ENCODE data around the gene PLCL2. TPM values are rescaled to one million over a fixed set of nuclear protein-coding genes. Genes with fewer than 3 reads are reported as not detected.

The PLCL2 gene
- total RNA-seq, 1 experiment from 2014 or later: 32.1 TPM

DNA sequence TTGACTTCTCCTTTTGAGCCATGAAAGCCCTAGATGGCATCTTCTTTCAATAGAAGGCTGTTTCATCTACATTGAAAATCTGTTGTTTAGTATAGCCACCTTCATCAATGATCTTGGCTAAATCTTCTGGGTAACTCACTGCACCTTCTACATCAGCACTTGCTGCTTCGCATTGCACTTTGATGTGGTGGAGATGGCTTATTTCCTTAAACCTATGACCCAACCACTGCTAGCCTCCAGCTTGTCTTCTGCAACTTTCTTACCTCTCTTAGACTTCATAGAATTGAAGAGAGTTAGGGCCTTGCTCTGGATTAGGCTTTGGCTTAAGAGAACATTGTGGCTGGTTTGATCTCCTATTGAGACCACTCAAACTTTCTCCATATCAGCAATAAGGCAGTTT lies 189.8 kb downstream of the PLCL2 start:
- Histone ChIP-seq H3K4me2 (ENCODE audit: insufficient read depth, insufficient read length, low read length) (no peak overlapping the region), H3K27ac (ENCODE audit: insufficient read length, low read depth, low read length) (no peak overlapping the region), H4K8ac (replicated peaks; ENCODE audit: insufficient read length, low read depth, low read length) (no peak overlapping the region), H3K79me1 (ENCODE audit: insufficient read depth, low read depth, low read length, poor library complexity, severe bottlenecking) (no peaks in the 10 kb centered on the region), H3K4me1 (ENCODE audit: insufficient read depth, low read length) (peaks cover 6% of the 10 kb centered on the region), H4K91ac (ENCODE audit: insufficient read length, low read depth, low read length) (no peak overlapping the region), H4K5ac (ENCODE audit: insufficient read length, low read depth, low read length) (no peak overlapping the region), H3K27me3 (ENCODE audit: insufficient read depth, low read length) (no peaks in the 10 kb centered on the region), H2BK12ac (ENCODE audit: insufficient read length, low read depth, low read length) (no peak overlapping the region), H2BK15ac (ENCODE audit: low read depth, low read length) (no peak overlapping the region), H3K56ac (ENCODE audit: insufficient read length, low read depth, low read length) (no peak overlapping the region), H3K9me3 (ENCODE audit: control insufficient read depth, low read depth, low read length) (no peaks in the 10 kb centered on the region), H4K20me1 (ENCODE audit: control insufficient read depth, insufficient read depth, insufficient read length) (no peaks in the 10 kb centered on the region), H3T11ph (ENCODE audit: low read length) (no peak overlapping the region), H3K9ac (ENCODE audit: extremely low read depth, insufficient read length, low read length) (no peak overlapping the region), H2BK20ac (ENCODE audit: low read depth, low read length, poor library complexity, severe bottlenecking) (no peak overlapping the region), H2AK5ac (ENCODE audit: insufficient read length, low read length) (no peak overlapping the region), H3K23me2 (ENCODE audit: insufficient read length, low read depth, low read length, poor library complexity, severe bottlenecking) (no peaks in the 10 kb centered on the region), H3K23ac (ENCODE audit: insufficient read length, low read depth, low read length) (no peak overlapping the region), H3K14ac (ENCODE audit: insufficient read depth, low read length) (no peak overlapping the region), H3K4ac (ENCODE audit: low read depth, low read length) (no peak overlapping the region), H2BK120ac (ENCODE audit: low read depth, low read length, poor library complexity, severe bottlenecking) (no peak overlapping the region), H3K18ac (ENCODE audit: insufficient read length, low read depth, low read length) (no peak overlapping the region), H3K79me2 (ENCODE audit: insufficient read depth, low read length) (no peaks in the 10 kb centered on the region), H2AFZ (ENCODE audit: low read length) (no peak overlapping the region), H2BK5ac (ENCODE audit: insufficient read length, low read length) (no peak overlapping the region)
- TF ChIP-seq, protein P1, sequence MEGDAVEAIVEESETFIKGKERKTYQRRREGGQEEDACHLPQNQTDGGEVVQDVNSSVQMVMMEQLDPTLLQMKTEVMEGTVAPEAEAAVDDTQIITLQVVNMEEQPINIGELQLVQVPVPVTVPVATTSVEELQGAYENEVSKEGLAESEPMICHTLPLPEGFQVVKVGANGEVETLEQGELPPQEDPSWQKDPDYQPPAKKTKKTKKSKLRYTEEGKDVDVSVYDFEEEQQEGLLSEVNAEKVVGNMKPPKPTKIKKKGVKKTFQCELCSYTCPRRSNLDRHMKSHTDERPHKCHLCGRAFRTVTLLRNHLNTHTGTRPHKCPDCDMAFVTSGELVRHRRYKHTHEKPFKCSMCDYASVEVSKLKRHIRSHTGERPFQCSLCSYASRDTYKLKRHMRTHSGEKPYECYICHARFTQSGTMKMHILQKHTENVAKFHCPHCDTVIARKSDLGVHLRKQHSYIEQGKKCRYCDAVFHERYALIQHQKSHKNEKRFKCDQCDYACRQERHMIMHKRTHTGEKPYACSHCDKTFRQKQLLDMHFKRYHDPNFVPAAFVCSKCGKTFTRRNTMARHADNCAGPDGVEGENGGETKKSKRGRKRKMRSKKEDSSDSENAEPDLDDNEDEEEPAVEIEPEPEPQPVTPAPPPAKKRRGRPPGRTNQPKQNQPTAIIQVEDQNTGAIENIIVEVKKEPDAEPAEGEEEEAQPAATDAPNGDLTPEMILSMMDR (conservative IDR thresholded peaks at IDR 0.05): no peak
- no peak for DNase-seq
- no peaks in the 10 kb centered on the region for H3K27me3 Mint-ChIP-seq (ENCODE audit: low read depth)
- H3K36me3 Mint-ChIP-seq (ENCODE audit: insufficient read depth in 1 of 3, low read depth in 3 of 3): peaks cover 1 to 27% (median 27%) of the 10 kb centered on the region in 3 experiments; a peak in 5 of 7 replicates
- peaks cover 15 to 16% of the 10 kb centered on the region in 2 experiments for H3K4me1 Mint-ChIP-seq
- WGBS (ENCODE audit: extremely low coverage, insufficient read length, low lambda C conversion rate): no CpG with 5 or more reads among the region's 1 CpG
- H3K27ac Mint-ChIP-seq: no peak overlapping the region
- no peak overlapping the region for H3K4me3 Mint-ChIP-seq
- no peaks in the 10 kb centered on the region for H3K9me3 Mint-ChIP-seq
